ENCODE data around the gene TM2D3.

DNA sequence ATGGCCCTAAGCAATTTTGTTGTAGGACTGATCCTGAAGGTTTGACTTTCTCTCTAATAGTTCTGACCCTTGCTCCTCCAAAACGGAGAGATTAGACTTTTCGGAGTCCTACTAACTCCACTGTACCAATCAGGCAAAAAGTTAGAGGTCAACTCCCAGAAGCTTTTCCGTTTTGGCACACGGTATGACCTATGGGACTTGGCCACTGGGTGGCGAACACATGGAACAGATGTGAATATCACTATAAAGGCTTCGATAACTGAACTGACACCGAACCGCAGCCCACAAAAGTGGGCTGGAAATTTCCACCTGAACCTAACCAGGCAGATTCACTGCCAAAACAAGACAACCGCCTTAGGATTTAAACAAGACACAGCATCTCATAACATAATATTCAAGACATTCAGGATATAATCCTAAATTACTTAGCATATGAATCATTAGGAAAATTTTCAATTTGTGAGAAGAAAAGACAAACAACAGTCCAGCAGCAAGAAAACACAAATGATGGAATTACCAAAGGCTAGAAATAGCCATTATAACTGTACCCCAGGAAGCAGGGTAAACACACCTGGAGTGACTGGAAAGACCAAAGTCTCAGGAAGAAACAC is 12.2 kb upstream of the TM2D3 start:
- no peak for TF ChIP-seq POLR2A (IDR thresholded peaks at IDR 0.05; ENCODE audit: low read length)
- no peak for TF ChIP-seq GATA1 (IDR thresholded peaks at IDR 0.05; ENCODE audit: low read depth, low read length)

Data from erythroblast (primary cell).